Activated B cell treated with CpG ODN at 0.5 μM for 24 hours (primary cell): Measurements from ENCODE around the gene CCDC86. TPM values are rescaled to one million over a fixed set of nuclear protein-coding genes. Genes with fewer than 3 reads are reported as not detected.

Experiments
- ATAC-seq: fragments of 200-7000 bp; cut with Tn5 transposase; one replicate; pipeline ENCODE4 v1.10.0; 2021; ENCODE audit warnings: low read depth, mild to moderate bottlenecking, moderate library complexity
- CTCF ChIA-PET: fragments of 350-600 bp; sonication (Branson Sonifier 250); formaldehyde crosslinking; loops from one replicate; lab custom pipeline; 2021; ENCODE audit warnings: antibody characterized with exemption; lab: Charles Lee
- POLR2A ChIA-PET: fragments of 350-600 bp; sonication (Branson Sonifier 250); formaldehyde crosslinking; loops from one replicate; lab custom pipeline; 2021; ENCODE audit warnings: antibody characterized with exemption; lab: Charles Lee
- DNase-seq: peaks from one replicate; pipeline ENCODE4 v3.0.0; 2022
- H3K27ac Mint-ChIP-seq: one replicate; pipeline ENCODE4 v1.8.0; 2020; ENCODE audit warnings: mixed read lengths
- H3K27me3 Mint-ChIP-seq: one replicate; pipeline ENCODE4 v1.8.0; 2021; ENCODE audit warnings: mixed read lengths
- H3K36me3 Mint-ChIP-seq: one replicate; pipeline ENCODE4 v1.8.0; 2021; ENCODE audit warnings: low read depth, mixed read lengths
- H3K4me1 Mint-ChIP-seq: one replicate; pipeline ENCODE4 v1.8.0; 2021; ENCODE audit warnings: mixed read lengths
- H3K4me3 Mint-ChIP-seq: one replicate; pipeline ENCODE4 v1.8.0; 2020; ENCODE audit warnings: mild to moderate bottlenecking, mixed read lengths
- H3K9me3 Mint-ChIP-seq: one replicate; pipeline ENCODE4 v1.8.0; 2020; ENCODE audit warnings: mixed read lengths
- CTCF ChIP-seq: fragments of 200-600 bp; IDR thresholded peaks from one replicate; pipeline ENCODE4 v1.8.0; 2022; ENCODE audit warnings: antibody characterized with exemption, mild to moderate bottlenecking
- intact Hi-C: fragments of 100-400 bp; cut with micrococcal nuclease; formaldehyde crosslinking; loops from one replicate; pipeline ENCODE4 v1.15.1; 2024
- total RNA-seq: library from RNA; stranded (reverse); gene quantifications from 2 replicates; pipeline ENCODE4 v1.2.3, GENCODE V29; 2022

The CCDC86 gene
- total RNA-seq, 1 donor from 2014 or later: 30.3 TPM

- Mint-ChIP-seq H3K4me3 (no peak overlapping the region), H3K9me3 (no peaks in the 10 kb centered on the region), H3K27ac (no peak overlapping the region), H3K4me1 (no peaks in the 10 kb centered on the region), H3K27me3 (no peaks in the 10 kb centered on the region), H3K36me3 (no peaks in the 10 kb centered on the region)
- ATAC-seq: no peak
- DNase-seq: no peak
- intact Hi-C loops: no loop called here
- CTCF ChIA-PET: interaction anchor here (0.8 kb wide), 1 partner anchor 89 kb away, joined by 3 read pairs; no protein-coding TSS in a partner anchor
- TF ChIP-seq CTCF: no peak
- POLR2A ChIA-PET: interaction anchor here (0.6 kb wide), 1 partner anchor 515 kb away, joined by 4 read pairs; no protein-coding TSS in a partner anchor
These were observed 23.1 kb downstream of the CCDC86 start for GRCh38 chr11:60864856-60865513.

- H3K9me3 Mint-ChIP-seq: no peaks in the 10 kb centered on the region
- H3K27ac Mint-ChIP-seq: no peak within 1 kb of the TSS
- no peaks in the 10 kb centered on the region for H3K36me3 Mint-ChIP-seq
- ATAC-seq (no peak), DNase-seq (no peak)
- intact Hi-C loops: no loop called here
- no peaks in the 10 kb centered on the region for H3K27me3 Mint-ChIP-seq
- H3K4me1 Mint-ChIP-seq: no peaks in the 10 kb centered on the region
- CTCF ChIA-PET: no interaction called here
- TF ChIP-seq CTCF: no peak
- no peak within 1 kb of the TSS for H3K4me3 Mint-ChIP-seq
- POLR2A ChIA-PET: no interaction called here
These were observed 25.3 kb downstream of the CCDC86 start, which contains the start of gene ZP1 for GRCh38 chr11:60866911-60867870. Gene ZP1 (plus strand): TSS chr11:60867542. CDS start chr11:60867562, 20 bp downstream.

- TF ChIP-seq CTCF: no peak
- Mint-ChIP-seq H3K27me3 (no peaks in the 10 kb centered on the region), H3K4me1 (no peaks in the 10 kb centered on the region), H3K9me3 (no peaks in the 10 kb centered on the region), H3K27ac (no peak overlapping the region), H3K36me3 (no peaks in the 10 kb centered on the region), H3K4me3 (no peak overlapping the region)
- ATAC-seq (no peak), DNase-seq (no peak)
- intact Hi-C loops: no loop called here
- CTCF ChIA-PET: no interaction called here
- POLR2A ChIA-PET: no interaction called here
These were observed 26.2 kb downstream of the CCDC86 start for GRCh38 chr11:60867871-60868681.

- ChIA-PET CTCF (no interaction called here), POLR2A (no interaction called here)
- H3K36me3 Mint-ChIP-seq: no peaks in the 10 kb centered on the region
- no peak for ATAC-seq
- H3K4me1 Mint-ChIP-seq: no peaks in the 10 kb centered on the region
- H3K4me3 Mint-ChIP-seq: no peak overlapping the region
- intact Hi-C loops: no loop called here
- no peaks in the 10 kb centered on the region for H3K27me3 Mint-ChIP-seq
- no peak for DNase-seq
- TF ChIP-seq CTCF: no peak
- no peaks in the 10 kb centered on the region for H3K9me3 Mint-ChIP-seq
- H3K27ac Mint-ChIP-seq: no peak overlapping the region
These were observed 27.0 kb downstream of the CCDC86 start for GRCh38 chr11:60868682-60869450.
